GOT3 (cell line): ENCODE measurements around the gene EYA2.
"Not testable (repeated sequence)": the region's sequence is repeated elsewhere in the genome, so short reads cannot be mapped to it uniquely, and the experiment has no call there.

ENCODE experiments used
- DNase-seq: peaks from one replicate; lab custom pipeline; 2025; ENCODE audit warnings: mixed read lengths; lab: John Stamatoyannopoulos, UW

The EYA2 gene

DNA sequence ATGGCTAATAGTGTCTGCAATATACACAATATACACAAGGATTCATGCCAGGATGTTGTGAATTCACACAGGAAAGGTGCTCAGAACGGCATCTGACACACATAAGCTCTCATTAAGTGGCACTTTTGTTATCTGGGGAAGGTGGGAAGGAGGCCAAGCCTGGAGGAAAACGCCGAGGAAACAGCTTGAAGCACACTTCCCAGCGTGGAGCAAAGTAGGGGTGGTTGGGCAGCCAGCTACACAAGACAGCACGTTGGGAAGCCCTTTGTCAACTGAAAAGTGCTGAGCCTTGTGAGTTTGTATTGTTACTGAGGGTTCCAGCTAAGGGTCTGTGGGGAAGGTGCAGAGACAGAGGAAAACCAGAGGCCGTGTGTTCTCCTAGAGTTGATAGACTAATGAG, 280.9 kb downstream of the EYA2 start:
- DNase-seq: no peak

DNA sequence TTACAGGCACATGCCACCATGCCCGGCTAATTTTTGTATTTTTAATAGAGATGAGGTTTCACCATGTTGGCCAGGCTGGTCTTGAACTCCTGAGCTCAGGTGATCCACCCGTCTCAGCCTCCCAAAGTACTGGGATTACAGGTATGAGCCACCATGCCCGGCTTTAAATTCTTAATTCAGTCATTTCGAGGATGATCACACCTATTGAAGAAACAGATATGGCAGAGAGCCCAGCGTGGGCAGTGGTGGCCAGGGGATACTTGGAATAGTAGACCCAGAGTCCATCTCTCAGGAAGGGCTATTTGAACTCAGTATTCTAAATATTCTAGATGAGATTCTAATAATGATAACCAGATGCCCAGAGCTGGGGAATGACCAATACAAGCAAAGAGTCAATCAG, 281.6 kb downstream of the EYA2 start:
- DNase-seq: not testable (repeated sequence)

DNA sequence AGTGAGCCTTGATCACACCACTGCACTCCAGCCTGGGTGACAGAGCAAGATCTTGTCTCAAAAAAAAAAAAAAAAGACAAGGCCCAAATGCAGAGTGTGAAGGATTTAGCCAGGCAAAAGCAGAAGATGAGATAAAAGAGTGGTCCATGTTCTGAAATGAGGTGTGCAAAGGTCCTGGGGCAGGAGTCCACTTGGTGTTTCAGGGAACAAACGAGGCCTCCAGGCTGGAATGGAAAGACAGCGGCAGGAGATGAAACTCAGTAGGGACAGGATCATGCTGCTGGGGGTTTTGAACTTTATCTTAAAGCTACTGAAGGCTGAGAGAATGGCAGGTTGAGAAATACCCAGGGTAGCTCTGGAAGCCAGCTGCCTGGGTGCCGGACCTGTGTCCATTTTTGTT, 283.6 kb downstream of the EYA2 start:
- no peak for DNase-seq

DNA sequence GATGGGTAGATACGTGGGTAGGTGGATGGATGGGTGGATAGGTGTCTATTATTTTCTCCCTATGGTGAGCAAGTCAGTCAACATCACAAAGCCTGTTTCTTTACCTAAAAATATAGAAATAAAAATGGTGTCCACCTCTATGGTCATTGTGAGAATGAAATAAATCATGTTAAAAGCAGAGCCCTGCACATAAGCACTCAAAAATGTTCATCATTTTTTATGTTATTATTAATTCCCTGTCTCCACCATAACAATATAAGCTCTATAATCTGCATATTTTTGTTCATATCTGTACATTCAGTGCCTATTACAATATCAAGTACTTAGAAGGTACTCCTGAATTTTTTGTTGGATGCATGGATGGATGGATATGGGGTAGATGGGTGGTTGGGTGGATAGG, 284.2 kb downstream of the EYA2 start:
- DNase-seq: no peak

DNA sequence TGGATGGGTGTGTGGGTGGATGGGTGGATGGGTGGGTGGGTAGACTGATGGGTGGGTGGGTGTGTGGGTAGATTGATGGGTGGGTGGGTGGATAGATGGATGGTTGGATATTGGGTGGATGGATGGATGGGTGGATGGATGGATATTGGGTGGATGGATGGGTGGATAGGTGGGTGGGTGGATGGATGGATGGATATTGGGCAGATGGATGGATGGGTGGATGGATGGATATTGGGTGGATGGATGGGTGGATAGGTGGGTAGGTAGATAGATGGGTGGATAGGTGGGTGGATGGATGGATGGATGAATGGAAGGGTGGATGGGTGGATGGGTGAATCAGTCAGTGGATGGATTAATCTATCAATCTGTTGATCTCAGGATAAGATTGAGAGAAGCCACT, 284.6 kb downstream of the EYA2 start:
- DNase-seq: no peak

DNA sequence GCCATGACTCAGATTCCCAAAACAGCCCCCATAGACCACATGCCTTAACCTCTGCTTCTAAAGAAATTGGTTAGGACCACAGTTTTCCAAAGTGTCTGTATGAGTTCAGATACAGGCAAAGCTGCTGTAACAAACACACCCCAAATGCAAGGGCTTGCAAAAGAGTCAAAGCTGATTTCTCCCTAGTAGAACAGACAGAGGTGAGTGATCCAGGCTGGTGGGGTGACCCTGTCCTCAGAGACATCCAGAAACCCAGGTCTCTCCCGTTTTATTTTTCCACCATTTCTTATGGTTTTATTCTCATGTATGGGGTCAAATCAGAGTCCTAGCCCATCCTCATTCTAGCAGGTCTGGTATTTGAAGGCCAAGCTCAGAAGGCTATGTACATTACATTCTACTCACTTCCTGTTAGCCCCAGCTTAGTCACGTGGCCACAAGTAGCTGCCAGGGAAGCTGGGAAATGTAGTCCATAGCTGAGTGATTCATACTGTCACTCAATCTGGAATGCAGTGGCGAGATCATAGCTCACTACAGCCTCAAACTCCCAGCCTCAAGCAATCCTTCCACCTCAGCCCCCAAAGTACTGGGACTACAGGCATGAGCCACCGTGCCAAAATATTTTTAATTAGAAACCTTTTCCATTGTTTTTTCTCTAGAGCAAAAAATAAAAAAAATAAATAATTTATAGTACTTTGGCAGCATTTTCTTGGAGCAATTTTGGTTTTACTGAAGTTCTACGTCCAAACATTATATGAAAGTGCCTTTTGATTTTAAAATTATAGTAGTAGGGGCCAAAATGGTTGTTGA, 286.6 kb downstream of the EYA2 start:
- DNase-seq: no peak

DNA sequence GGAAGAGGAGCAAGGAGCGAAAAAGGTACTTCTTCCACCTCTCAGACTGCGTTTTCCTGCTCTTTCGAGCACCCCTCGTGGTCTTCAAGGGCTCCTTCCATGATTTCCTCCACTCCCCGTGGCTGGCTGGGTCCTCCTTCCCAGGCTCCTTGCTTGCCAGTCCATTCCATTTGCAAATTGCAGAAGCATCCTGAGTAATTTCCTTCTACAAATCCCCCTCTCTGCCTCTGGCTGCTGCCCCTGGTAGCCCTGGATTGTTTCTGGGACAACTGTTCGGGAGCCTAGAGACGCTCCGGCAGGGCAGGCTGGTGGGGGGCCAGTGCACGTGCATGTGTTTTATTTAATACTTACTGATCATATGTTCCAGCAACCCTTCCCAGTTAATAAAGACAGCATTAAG, 288.7 kb downstream of the EYA2 start:
- DNase-seq: no peak

DNA sequence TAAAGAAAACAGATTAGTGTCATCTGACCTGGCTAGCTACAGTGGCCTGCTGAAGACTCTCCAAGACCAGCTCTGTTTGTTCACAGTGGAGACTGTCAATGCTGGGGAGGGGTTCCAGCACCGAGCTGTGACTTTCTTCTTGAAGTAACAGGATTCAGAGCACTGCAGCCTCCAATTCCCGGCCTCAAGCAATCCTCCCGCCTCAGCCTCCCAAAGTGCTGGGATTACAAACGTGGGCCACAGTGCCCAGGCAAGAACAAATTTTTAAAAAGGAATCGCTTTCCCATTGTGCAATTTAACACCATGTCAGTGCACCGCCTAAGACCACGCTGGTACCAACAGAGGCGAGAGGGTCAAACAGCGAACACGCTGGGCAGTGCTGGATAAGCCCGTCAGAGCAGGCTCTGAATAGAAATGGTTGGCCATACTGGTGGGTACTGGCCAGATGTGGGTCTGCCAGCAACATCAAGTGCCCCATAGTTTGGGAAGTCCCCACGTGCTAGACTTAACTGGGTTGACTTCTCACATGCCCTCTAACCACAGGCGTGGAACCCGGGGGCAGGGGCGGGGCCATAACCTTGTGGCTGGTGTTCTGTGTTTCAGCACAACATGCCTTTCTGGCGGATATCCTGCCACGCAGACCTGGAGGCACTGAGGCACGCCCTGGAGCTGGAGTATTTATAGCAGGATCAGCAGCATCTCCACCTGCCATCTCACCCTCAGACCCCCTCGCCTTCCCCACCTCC, 293.0 kb downstream of the EYA2 start:
- no peak for DNase-seq

DNA sequence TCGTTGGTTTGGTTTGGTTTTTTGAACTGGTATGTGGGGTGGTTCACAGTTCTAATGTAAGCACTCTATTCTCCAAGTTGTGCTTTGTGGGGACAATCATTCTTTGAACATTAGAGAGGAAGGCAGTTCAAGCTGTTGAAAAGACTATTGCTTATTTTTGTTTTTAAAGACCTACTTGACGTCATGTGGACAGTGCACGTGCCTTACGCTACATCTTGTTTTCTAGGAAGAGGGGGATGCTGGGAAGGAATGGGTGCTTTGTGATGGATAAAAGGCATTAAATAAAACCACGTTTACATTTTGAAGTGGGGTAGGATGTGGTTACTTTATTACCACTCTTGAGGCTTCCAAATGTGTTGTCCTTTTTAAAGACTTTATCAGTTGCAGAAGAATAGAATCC, 293.9 kb downstream of the EYA2 start:
- no peak for DNase-seq

DNA sequence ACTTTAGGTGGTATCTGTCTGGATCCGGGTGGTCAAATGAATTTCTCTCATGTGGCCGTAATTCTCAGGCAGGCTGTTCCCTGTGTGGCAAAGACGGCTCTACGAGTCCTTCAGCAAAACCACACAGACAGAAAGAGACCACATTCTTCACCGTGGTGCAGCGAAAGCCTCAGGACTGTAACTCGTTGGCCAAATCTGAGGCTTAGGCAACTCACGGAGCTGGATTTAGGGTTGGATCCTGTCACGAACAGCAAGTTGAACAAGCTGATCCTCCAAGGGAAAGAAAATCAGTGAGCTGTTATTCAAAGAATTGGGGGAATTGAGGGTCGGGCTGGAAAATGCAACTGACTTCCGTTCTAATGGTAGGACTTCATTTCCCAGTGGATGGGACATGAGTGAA, 294.4 kb downstream of the EYA2 start:
- DNase-seq: no peak

DNA sequence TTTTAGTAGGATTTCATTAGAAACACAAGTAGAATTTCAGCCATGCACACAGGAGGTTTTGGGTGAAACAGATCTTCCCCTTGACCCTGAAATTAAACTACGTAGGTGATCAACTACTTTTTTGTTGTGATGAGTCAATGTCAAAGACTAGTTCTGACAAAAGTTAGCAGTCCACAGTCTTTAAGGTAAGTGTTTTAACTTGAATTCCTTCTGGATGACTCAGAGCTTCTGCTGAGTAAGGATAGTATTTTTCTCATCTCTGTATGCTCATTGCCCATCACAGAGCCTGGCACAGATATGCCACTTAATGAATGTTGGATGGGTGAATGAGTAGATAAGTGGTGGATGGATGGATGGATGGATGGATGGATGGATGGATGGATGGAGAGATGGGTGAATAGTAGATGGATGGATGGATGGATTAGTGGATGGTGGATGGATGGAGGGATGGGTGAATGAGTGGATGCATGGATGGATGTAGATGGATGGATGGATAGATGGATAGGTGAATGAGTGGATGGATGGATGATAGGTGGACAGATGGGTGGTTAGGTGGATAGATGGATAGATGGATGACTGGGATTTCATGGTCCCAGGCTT, 296.5 kb downstream of the EYA2 start:
- no peak for DNase-seq

DNA sequence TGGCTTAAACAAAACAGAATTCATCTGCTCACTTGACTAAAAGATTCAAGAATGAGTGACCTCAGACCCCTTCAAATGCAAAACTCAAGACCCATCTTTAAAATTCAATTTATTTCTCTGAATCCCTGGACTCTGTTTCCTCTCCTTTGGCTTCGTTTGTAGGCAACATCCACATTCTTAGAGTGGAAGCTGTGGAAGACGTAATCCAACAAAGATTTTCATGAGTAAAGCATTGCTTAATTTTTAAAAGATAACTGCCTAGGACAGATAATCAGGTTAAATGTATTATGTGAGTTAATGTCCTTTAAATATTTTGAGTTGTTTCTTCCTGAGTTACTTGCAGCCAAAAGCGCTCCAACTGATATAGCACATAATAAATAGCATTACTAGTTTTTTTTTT, 297.3 kb downstream of the EYA2 start:
- no peak for DNase-seq

DNA sequence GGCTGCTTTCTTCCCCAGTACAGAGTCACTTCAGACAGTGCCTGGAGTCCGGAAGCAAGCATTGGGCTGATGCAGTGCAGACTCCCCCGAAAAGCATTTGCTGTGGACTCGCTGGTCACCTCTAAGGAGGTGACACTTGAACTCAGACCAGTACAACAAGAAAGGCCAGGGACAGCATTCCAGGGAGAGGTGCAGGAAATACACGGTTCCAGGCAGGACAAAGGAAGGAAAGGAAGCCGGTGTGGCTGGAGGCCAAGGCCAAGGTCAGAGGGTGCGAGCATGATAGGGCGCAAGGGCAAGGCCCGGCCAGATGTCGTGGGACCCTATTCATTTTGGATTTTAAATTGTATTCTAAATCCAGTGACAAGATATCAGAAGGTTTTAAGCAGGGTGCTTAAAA, 300.9 kb downstream of the EYA2 start:
- no peak for DNase-seq

DNA sequence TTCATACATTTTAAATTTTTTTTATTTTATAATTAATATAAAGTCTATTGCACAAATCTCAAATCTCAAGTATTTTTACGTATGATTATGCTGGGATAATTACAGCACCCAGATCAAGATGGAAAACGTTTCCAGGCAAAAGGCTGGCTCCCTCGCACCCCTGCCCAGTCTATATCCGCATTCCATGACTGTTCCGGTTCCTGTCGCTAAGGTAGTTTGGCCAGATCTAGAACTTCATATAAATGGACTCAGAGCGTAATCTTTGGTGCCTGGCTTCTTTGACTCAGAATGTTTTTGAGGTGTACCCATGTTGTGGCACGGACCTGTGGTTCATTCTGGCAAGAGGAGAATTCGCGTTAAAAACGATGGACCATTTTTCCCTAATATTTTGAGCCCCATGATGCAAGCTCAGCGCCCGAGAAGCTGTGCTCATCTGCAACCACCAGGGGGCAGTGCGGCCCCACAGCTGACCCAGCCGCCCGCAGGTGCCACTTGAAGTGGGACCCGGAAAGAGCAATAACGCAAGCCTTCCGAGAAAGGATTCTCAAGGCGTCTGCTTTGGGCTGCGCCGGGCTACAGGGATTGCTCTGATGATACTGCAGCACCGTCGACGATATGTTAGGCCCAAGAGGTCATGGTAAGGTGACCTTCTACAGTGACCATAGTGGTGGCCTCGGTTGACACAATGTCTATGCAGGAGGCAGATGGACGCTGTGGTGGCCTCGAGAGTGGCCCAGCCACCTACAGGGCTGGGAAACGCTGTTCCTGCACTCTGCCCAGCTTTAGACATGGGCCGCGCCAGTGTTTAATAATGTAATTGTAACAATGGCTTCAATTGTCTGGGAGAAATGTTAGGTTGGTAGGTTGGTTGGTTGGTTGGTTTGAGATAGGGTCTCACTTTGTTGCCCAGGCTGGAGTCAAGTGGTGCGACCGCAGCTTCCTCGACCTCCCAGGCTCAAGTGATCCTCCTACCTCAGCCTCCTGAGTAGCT, 301.7 kb downstream of the EYA2 start:
- DNase-seq: no peak

DNA sequence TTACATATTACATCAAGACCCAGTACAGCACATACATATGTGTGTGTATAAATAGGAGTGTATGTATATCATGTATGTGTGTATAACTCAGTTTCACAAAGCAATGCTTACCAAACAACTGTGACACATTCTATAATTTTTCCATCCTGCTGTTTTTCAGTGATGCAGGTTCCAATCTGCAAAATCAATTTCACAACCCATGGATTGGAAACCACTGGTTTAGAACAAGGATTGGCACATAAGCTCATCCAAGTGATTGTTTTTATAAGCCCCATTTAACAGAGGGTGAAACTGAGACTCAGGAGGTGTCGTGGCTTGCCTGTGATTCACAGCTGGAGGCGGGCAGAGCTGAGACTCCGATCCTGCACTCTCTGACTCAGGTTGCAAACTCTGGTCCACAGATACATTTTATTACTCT, 303.6 kb downstream of the EYA2 start:
- no peak for DNase-seq

DNA sequence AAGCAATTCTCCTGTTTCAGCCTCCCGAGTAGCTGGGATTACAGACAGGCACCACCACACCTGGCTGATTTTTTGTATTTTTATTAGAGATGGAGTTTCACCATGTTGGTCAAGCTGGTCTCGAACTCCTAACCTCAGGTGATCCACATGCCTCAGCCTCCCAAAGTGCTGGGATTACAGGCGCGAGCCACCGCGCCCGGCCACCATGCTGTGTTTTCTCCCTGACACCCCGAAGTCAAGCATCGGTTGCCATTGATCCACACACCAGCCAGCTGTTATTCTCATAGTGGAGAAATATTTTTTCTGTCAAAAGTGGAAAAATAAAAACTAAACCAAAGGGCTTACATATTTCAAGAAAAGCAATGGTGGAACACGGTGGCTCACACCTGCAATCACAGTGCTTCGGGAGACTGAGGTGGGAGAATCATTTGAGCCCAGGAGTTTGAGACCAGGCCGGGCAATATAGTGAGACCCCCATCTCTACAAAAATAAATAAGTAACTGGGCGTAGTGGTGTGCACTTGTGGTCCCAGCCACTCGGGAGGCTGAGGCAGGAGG, 304.4 kb downstream of the EYA2 start:
- no peak for DNase-seq

DNA sequence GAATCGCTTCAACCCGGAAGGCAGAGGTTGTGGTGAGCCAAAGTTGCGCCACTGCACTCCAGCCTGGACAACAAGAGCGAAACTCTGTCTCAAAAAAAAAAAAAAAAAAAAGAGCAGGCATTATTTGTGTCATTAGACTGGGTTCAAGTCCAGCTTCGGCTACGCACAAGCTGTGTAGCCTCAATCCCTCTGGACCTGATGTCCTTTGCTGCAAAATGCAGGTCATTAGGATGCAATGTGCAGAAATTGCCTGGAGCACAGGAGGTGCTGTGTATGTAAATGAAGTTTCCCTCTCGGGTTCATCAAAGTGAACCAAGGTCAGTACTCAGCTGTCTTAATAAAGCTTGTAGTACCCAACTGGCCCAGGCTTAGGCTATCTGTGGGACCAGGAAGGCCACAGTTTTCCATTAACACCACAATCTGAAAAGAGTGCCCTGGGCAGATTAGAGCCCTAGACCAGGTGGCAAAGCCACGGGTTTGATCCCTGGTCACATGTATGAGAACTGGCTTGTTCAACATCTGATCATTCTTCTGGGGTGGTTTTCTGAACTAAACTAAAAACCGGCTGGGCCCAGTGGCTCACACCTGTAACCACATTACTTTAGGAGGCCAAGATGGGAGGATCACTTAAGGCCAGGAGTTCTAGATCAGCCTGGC, 306.6 kb downstream of the EYA2 start:
- no peak for DNase-seq

DNA sequence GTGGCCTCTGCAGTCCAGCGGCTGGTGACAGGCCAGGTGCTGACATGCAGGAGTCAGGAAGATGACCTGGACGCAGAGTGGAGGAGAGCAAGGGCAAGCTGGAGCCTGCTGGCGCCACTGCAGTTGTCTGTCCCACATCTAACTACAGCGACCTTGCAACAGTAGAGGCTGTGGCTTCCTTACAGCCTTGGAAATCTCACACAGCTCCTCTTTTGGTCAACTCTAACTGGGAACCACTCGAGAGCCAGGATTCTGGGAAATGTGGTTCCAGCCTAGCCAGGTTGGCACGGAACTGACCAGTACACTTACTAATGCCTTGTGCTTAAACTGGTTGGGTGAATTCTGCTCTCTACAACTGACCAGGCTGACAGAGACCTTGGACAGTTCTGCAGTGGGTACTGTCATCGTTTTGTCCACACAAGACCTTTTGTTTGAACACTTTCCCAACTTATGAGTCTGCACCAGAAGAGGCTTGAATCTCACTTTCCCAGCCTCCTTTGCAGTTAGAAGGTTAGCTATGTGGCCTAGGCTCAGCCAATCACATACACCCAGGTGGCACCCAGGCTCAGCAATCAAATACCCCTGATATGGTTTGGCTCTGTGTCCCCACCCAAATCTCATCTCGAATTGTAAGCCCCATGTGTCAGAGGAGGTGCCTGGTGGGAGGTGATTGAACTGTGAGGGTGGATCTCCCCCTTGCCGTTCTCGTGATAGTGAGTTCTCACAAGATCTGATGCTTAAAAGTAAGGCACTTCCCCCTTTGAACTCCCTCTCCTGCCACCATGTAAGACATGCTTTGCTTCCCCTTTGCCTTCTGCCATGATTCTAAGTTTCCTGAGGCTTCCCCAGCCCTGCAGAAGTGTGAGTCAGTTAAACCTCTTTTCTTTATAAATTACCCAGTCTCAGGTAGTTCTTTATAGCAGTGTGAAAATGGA, 308.4 kb downstream of the EYA2 start:
- DNase-seq: no peak

DNA sequence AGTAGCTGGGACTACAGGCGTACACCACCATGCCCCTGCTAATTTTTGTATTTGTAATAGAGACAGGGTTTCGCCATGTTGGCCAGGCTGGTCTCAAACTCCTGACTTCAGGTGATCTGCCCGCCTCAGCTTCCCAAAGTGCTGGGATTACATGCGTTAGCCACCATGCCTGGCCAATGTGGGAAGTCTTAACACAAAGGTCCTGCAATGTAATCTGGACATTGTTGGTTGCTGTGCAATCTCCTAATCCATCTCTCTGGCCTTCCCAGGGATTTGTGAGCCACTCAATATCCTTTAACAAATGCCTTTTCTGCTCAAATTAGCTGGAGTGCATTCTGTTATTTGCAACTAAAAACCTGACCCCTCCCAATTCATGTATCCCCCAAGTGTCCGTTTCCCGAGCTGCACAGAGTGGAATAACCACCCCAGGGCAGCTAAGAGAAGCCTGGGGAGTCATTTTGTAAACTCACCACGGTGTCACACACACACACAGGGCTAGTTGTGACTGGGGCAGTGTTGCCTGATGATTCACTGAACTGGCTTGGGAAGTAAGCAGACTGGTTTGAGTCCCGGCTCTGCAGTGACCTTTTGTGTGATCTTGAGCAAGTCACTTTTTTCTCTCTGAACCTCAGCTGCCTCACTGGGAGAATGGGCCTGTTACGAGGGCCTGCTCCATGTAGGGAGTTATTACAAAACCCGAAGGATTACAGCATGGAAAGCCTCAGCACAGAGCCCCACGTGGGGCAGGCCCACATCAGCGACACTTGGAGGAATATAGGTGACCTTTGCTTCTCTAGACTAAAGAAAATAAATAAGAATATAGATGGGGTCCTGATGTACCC, 309.6 kb downstream of the EYA2 start:
- no peak for DNase-seq
